T-cell (primary cell): Measurements from ENCODE around the gene ATP2B2. TPM values are rescaled to one million over a fixed set of nuclear protein-coding genes. Genes with fewer than 3 reads are reported as not detected.

Experiments used
- ATAC-seq, 4 experiments: fragments of 200-7000 bp in 3 of 4; fragments of 150-1000 bp in 1 of 4; cut with Tn5 transposase; replicated peaks in 1 of 4; 1 replicate in 3 of 4; 2 replicates in 1 of 4; pipeline ENCODE4 v1.10.0; 2021; ENCODE audit warnings: moderate library complexity in 3 of 4, mild to moderate bottlenecking in 2 of 4, moderate number of reproducible peaks in 1 of 4
- CTCF ChIA-PET, 2 donors: fragments of 300-600 bp; sonication (Branson Sonifier 250); formaldehyde crosslinking; loops; one replicate each; lab custom pipeline; 2022; ENCODE audit warnings: antibody characterized with exemption in 2 of 2; lab: Charles Lee
- POLR2A ChIA-PET, 2 donors: fragments of 300-600 bp; sonication (Branson Sonifier 250); formaldehyde crosslinking; loops; one replicate each; lab custom pipeline; 2022; ENCODE audit warnings: antibody characterized with exemption in 2 of 2; lab: Charles Lee
- DNase-seq, 35 experiments: peaks; one replicate each; pipeline versions ENCODE4 v3.0.0 to v3.0.0-alpha.2; 2013 to 2023
- H3K27ac ChIP-seq: one replicate; pipeline ENCODE4 v1.5.1; 2013; ENCODE audit warnings: low read length
- H3K27me3 ChIP-seq, 2 experiments: replicated peaks in 1 of 2; 1 replicate in 1 of 2; 2 replicates in 1 of 2; pipeline versions ENCODE4 v1.6.1 to v1.7.0; 2013; ENCODE audit warnings: low read length in 1 of 2, mixed read lengths in 1 of 2; ENCODE audit not compliant: control insufficient read depth in 2 of 2, insufficient read depth in 2 of 2; ENCODE audit errors: extremely low read depth in 1 of 2
- H3K36me3 ChIP-seq, 2 donors: 1 replicate in 1 of 2; 2 replicates in 1 of 2; pipeline versions ENCODE4 v1.6.1 to v1.7.0; 2013; ENCODE audit warnings: low read length in 1 of 2; ENCODE audit not compliant: control insufficient read depth in 2 of 2, insufficient read depth in 1 of 2; ENCODE audit errors: extremely low read depth in 1 of 2
- H3K4me1 ChIP-seq, 2 experiments: 1 replicate in 1 of 2; 2 replicates in 1 of 2; pipeline versions ENCODE4 v1.6.1 to v1.7.0; 2013; ENCODE audit warnings: low read length in 2 of 2, mixed read lengths in 1 of 2; ENCODE audit not compliant: insufficient read depth in 2 of 2, control insufficient read depth in 1 of 2; ENCODE audit errors: extremely low read depth in 1 of 2
- H3K4me3 ChIP-seq, 2 donors: 1 replicate in 1 of 2; 2 replicates in 1 of 2; pipeline versions ENCODE4 v1.5.1 to v1.7.0; 2013; ENCODE audit warnings: mild to moderate bottlenecking in 2 of 2, low read length in 1 of 2, moderate library complexity in 1 of 2; ENCODE audit not compliant: control insufficient read depth in 1 of 2; ENCODE audit errors: extremely low read depth in 1 of 2
- H3K9me3 ChIP-seq: 2 replicates; pipeline ENCODE4 v1.7.0; 2013
- H3K27ac Mint-ChIP-seq, 2 donors: one replicate each; pipeline ENCODE4 v1.8.0; 2020 to 2021; ENCODE audit warnings: mild to moderate bottlenecking in 2 of 2, mixed read lengths in 2 of 2
- H3K27me3 Mint-ChIP-seq, 2 donors: one replicate each; pipeline ENCODE4 v1.8.0; 2021 to 2022; ENCODE audit warnings: mixed read lengths in 2 of 2
- H3K36me3 Mint-ChIP-seq: one replicate; pipeline ENCODE4 v1.8.0; 2021; ENCODE audit warnings: mixed read lengths
- H3K4me1 Mint-ChIP-seq, 3 donors: one replicate each; pipeline ENCODE4 v1.8.0; 2020 to 2022; ENCODE audit warnings: mixed read lengths in 3 of 3, mild to moderate bottlenecking in 1 of 3
- H3K4me3 Mint-ChIP-seq, 3 donors: one replicate each; pipeline ENCODE4 v1.8.0; 2020 to 2022; ENCODE audit warnings: mild to moderate bottlenecking in 3 of 3, mixed read lengths in 3 of 3, moderate library complexity in 3 of 3
- H3K9me3 Mint-ChIP-seq, 3 donors: one replicate each; pipeline ENCODE4 v1.8.0; 2020 to 2022; ENCODE audit warnings: mixed read lengths in 3 of 3
- WGBS: methylation state at CpG from one replicate; pipeline ENCODE4 v1.1.5; 2013; ENCODE audit warnings: missing lambda C conversion rate; ENCODE audit not compliant: insufficient coverage; 5-methylcytosine and 5-hydroxymethylcytosine counted together
- total RNA-seq, 35 experiments: library from RNA in 6 of 35; stranded (reverse) in 6 of 35; fragments of 120-200 nt in 1 of 35; gene quantifications; one replicate each; pipeline versions ENCODE4 v1.2.1 to v1.2.4 and lab custom pipeline; 2013 to 2026

The ATP2B2 gene
- total RNA-seq, 5 donors from 2014 or later (not counting 1 experiment from before 2014, with no cell fraction given) = not detected

DNA sequence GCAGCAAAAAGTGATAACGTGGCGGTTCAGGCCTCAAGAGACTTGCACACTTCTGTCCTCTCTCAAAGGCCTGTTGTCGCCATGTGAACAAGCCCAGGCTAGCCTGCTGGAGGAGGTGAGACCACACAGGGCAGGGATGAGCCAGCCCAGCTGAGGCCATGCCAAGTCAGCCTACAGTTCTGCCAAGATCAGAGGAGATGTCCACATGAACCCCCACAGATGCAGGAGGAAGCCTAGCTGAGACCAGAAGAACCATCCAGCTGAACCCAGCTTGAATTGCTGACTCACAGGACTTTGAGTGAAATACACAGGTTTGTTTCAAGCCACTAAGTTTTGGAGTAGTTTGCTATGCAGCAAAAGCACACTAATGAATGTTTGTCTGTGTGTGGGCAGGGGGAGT is 134.2 kb downstream of the ATP2B2 start:
- Histone ChIP-seq H3K36me3 (no peaks in the 10 kb centered on the region), H3K27me3 (peaks cover 0 to 9% of the 10 kb centered on the region in 2 experiments), H3K9me3 (no peaks in the 10 kb centered on the region), H3K27ac (no peak overlapping the region), H3K4me3 (no peak overlapping the region), H3K4me1 (no peaks in the 10 kb centered on the region)
- WGBS = 93% methylated on average over 3 of the region's 3 CpGs
- ChIA-PET POLR2A (no interaction called here), CTCF (no interaction called here)
- Mint-ChIP-seq H3K4me1 (peaks cover 0 to 11% (median 8%) of the 10 kb centered on the region in 3 donors), H3K9me3 (peaks cover 2 to 4% (median 3%) of the 10 kb centered on the region in 3 donors), H3K27ac (no peak overlapping the region), H3K27me3 (peaks cover 8 to 12% of the 10 kb centered on the region in 2 donors), H3K4me3 (no peak overlapping the region), H3K36me3 (no peaks in the 10 kb centered on the region)
- DNase-seq (no peak), ATAC-seq (no peak)

DNA sequence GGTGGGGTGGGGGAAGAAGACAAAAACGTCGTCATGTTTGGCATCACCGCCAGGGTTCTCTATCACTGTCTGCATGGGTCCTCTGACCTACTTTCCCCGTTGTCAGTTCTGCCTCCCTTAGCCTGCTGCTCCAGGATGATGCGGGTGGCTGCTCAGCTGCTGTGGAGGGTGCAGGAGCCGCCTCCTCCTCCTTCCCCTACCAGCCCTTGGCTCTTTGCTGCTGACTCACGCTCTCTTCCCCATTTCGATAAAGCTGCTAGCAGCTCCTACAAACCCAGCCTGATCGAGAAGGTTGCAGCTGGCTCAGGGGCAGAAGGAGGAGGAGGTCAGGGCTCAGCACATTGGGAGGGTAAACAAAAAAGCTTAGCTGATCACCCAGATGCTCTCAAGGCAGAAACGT is 135.0 kb downstream of the ATP2B2 start:
- Mint-ChIP-seq H3K4me1 (peaks cover 4 to 11% (median 8%) of the 10 kb centered on the region in 3 donors), H3K4me3 (no peak overlapping the region), H3K27me3 (peaks cover 6 to 9% of the 10 kb centered on the region in 2 donors), H3K27ac (no peak overlapping the region), H3K36me3 (no peaks in the 10 kb centered on the region), H3K9me3 (peaks cover 2 to 4% (median 3%) of the 10 kb centered on the region in 3 donors)
- ChIA-PET POLR2A (no interaction called here), CTCF (interaction anchor here in 1 of 2 donors (0.6 kb wide), 1 partner anchor 386 kb away, joined by 3 read pairs; no protein-coding TSS in a partner anchor)
- H3K27me3 ChIP-seq = peaks cover 0 to 9% of the 10 kb centered on the region in 2 experiments
- no peaks in the 10 kb centered on the region for H3K36me3 ChIP-seq
- peak in 1 of 4 experiments; percentile 29 for ATAC-seq
- WGBS = 10% methylated on average over 7 of the region's 10 CpGs
- H3K4me3 ChIP-seq = no peak overlapping the region
- H3K27ac ChIP-seq = no peak overlapping the region
- no peaks in the 10 kb centered on the region for H3K9me3 ChIP-seq
- DNase-seq = no peak
- no peaks in the 10 kb centered on the region for H3K4me1 ChIP-seq

DNA sequence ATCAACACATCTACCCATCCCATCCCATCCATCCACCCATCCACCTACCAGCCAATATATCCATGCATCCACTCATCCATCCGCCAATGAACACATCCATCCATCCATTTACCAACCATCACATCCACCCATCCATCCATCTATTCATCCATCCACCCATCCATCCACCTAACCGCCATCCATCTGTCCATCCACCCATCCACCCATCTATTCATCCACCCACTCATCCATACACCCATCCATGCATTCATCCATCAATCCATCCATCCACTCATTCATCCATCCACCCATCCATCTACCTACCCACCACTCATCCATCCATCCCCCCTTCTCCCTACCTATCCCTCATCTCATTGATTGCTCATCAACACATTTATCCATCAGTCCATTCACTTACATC is 136.9 kb downstream of the ATP2B2 start:
- Histone ChIP-seq H3K9me3 (no peaks in the 10 kb centered on the region), H3K4me1 (no peaks in the 10 kb centered on the region), H3K27me3 (peaks cover 0 to 9% of the 10 kb centered on the region in 2 experiments), H3K4me3 (no peak overlapping the region), H3K36me3 (no peaks in the 10 kb centered on the region), H3K27ac (no peak overlapping the region)
- POLR2A ChIA-PET = no interaction called here
- H3K36me3 Mint-ChIP-seq = no peaks in the 10 kb centered on the region
- H3K9me3 Mint-ChIP-seq = peaks cover 2 to 4% (median 3%) of the 10 kb centered on the region in 3 donors
- H3K4me3 Mint-ChIP-seq = no peak overlapping the region
- CTCF ChIA-PET = no interaction called here
- peaks cover 6 to 9% of the 10 kb centered on the region in 2 donors for H3K27me3 Mint-ChIP-seq
- WGBS = 90% methylated on average over 2 of the region's 2 CpGs
- ATAC-seq = no peak
- H3K4me1 Mint-ChIP-seq = peaks cover 4 to 11% (median 8%) of the 10 kb centered on the region in 3 donors
- no peak overlapping the region for H3K27ac Mint-ChIP-seq
- no peak for DNase-seq

DNA sequence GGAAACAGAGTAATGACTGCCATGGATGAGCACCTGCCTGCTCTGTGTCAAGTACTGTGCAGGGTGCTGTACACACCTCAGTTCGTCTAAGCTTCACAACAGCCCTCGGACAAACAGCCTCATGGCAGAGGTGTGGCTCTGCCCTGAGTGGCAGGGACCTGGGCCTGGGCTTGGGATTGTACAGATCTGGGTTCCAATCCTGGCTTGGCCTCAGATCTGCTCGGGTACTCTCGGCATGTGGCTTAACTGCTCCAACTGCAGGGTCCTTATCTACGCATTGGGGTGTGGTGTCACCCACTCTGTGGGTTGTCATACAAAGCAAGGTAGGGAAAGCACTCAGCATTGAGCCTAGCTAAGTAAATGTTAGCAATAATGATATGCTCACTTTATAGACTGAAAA is 137.9 kb downstream of the ATP2B2 start:
- H3K27ac Mint-ChIP-seq = no peak overlapping the region
- H3K4me3 Mint-ChIP-seq = no peak overlapping the region
- H3K4me1 ChIP-seq = no peaks in the 10 kb centered on the region
- no peaks in the 10 kb centered on the region for H3K36me3 Mint-ChIP-seq
- no peaks in the 10 kb centered on the region for H3K9me3 ChIP-seq
- H3K27me3 Mint-ChIP-seq = peaks cover 6 to 9% of the 10 kb centered on the region in 2 donors
- no peak overlapping the region for H3K27ac ChIP-seq
- peaks cover 2 to 4% (median 3%) of the 10 kb centered on the region in 3 donors for H3K9me3 Mint-ChIP-seq
- 88% methylated on average over 5 of the region's 5 CpGs for WGBS
- DNase-seq (no peak), ATAC-seq (no peak)
- no peak overlapping the region for H3K4me3 ChIP-seq
- ChIA-PET CTCF (no interaction called here), POLR2A (interaction anchor here in 1 of 2 donors (0.7 kb wide), 2 partner anchors 14 to 863 kb away, joined by 3 to 5 read pairs; no protein-coding TSS in a partner anchor)
- no peaks in the 10 kb centered on the region for H3K36me3 ChIP-seq
- H3K27me3 ChIP-seq = peaks cover 0 to 9% of the 10 kb centered on the region in 2 experiments
- peaks cover 4 to 11% (median 8%) of the 10 kb centered on the region in 3 donors for H3K4me1 Mint-ChIP-seq

DNA sequence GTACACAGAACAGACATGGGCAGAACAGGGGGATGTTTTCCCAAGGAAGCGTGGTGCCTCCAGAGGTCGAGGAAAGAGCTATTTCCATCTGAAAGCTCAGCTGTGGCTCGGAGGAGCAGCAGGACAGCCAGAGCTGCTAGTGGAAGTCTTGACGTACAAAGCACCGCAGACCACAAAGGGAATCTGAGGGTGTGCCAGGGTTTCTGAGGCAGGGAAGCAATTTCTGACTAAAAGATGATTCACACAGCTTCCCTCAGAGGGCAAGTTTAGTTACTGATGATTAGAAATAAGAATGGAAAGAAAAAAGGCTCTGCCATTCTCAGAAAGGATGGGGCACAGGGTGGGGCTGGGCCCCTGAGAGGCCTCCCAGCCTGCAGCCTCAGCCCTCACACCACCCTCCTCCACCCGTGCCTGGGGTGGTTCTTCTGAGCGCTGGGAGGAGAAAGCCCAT is 138.7 kb downstream of the ATP2B2 start:
- no peak overlapping the region for H3K4me3 ChIP-seq
- Mint-ChIP-seq H3K4me1 (peaks cover 4 to 11% (median 8%) of the 10 kb centered on the region in 3 donors), H3K27ac (no peak overlapping the region), H3K9me3 (peaks cover 2 to 4% (median 3%) of the 10 kb centered on the region in 3 donors), H3K4me3 (no peak overlapping the region), H3K27me3 (peaks cover 8 to 9% of the 10 kb centered on the region in 2 donors), H3K36me3 (no peaks in the 10 kb centered on the region)
- ChIA-PET CTCF (no interaction called here), POLR2A (no interaction called here)
- peaks cover 0 to 11% of the 10 kb centered on the region in 2 experiments for H3K27me3 ChIP-seq
- no peaks in the 10 kb centered on the region for H3K36me3 ChIP-seq
- no peaks in the 10 kb centered on the region for H3K4me1 ChIP-seq
- H3K27ac ChIP-seq = no peak overlapping the region
- DNase-seq (no peak), ATAC-seq (peak in 2 of 4 experiments; percentile 26 to 45)
- WGBS = 60% methylated on average over 6 of the region's 7 CpGs
- no peaks in the 10 kb centered on the region for H3K9me3 ChIP-seq

DNA sequence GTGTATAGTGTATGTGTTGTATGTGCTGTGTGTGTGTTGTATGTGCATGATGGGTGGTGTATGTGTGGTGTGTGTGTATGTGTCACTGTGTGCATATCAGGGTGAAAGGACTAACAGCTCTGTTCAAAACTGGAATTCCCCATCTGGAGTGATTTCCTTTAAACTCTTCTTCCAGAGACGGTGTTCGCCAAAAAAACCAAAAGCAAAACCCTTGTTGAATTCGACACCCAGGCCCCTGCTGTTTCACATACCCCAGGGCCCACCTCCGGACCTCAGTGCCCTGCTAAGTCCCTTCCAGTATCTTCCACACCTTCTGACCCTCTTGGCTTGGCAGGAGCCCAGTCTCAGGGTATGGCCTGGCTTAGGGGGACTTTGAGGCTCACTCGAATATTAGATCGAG is 139.6 kb downstream of the ATP2B2 start:
- H3K4me3 Mint-ChIP-seq = no peak overlapping the region
- H3K36me3 Mint-ChIP-seq = no peaks in the 10 kb centered on the region
- Histone ChIP-seq H3K4me3 (no peak overlapping the region), H3K27me3 (peaks cover 0 to 11% of the 10 kb centered on the region in 2 experiments), H3K9me3 (no peaks in the 10 kb centered on the region), H3K27ac (no peak overlapping the region), H3K4me1 (no peaks in the 10 kb centered on the region), H3K36me3 (no peaks in the 10 kb centered on the region)
- WGBS = 37% methylated on average over 4 of the region's 6 CpGs
- ATAC-seq = no peak
- H3K9me3 Mint-ChIP-seq = peaks cover 0 to 4% (median 0%) of the 10 kb centered on the region in 3 donors
- no peak for DNase-seq
- H3K27me3 Mint-ChIP-seq = peaks cover 12 to 18% of the 10 kb centered on the region in 2 donors
- ChIA-PET CTCF (no interaction called here), POLR2A (no interaction called here)
- H3K27ac Mint-ChIP-seq = no peak overlapping the region
- peaks cover 4 to 11% (median 8%) of the 10 kb centered on the region in 3 donors for H3K4me1 Mint-ChIP-seq
